ENCODE measurements around the gene POU6F2.

POU6F2 gene

GRCh38 chr7:39238234-39238869, 260.6 kb downstream of the POU6F2 start:
- intact Hi-C loops (cut with DNase I; ENCODE audit: low total_unique reads): no loop called here
- TF ChIP-seq CTCF (IDR thresholded peaks at IDR 0.05): no peak
- Histone ChIP-seq H3K27me3 (no peaks in the 10 kb centered on the region), H3K9me3 (peaks cover 0 to 4% (median 0%) of the 10 kb centered on the region in 3 donors), H3K4me1 (no peaks in the 10 kb centered on the region), H3K36me3 (no peaks in the 10 kb centered on the region), H3K4me3 (no peak overlapping the region), H3K27ac (no peak overlapping the region)
- no peak for DNase-seq

DNA sequence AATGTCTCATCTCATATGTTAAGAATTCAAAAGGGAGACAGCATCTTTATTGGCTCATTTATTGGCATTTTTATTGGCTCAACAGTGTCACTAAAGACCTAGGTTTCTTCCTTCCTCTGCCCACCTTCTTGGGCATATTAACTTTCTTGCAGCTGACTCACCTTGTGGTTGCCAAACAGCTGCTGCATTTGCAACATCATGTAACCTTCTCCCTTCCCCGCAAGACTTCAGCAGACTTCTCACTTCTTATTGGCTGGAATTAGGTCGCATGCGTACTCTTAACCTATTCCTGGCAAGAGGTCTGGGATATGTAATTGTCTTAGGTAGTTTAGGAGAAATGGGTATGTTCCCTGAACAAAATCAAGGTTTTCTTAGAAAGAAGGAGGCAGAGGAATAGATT, 263.2 kb downstream of the POU6F2 start:
- H3K4me3 ChIP-seq: no peak overlapping the region
- H3K27me3 ChIP-seq: no peaks in the 10 kb centered on the region
- no peaks in the 10 kb centered on the region for H3K36me3 ChIP-seq
- H3K4me1 ChIP-seq: no peaks in the 10 kb centered on the region
- intact Hi-C loops (cut with DNase I; ENCODE audit: low total_unique reads): no loop called here
- no peak for DNase-seq
- peaks cover 0 to 4% (median 0%) of the 10 kb centered on the region in 3 donors for H3K9me3 ChIP-seq
- no peak overlapping the region for H3K27ac ChIP-seq
- TF ChIP-seq CTCF (IDR thresholded peaks at IDR 0.05): no peak

DNA sequence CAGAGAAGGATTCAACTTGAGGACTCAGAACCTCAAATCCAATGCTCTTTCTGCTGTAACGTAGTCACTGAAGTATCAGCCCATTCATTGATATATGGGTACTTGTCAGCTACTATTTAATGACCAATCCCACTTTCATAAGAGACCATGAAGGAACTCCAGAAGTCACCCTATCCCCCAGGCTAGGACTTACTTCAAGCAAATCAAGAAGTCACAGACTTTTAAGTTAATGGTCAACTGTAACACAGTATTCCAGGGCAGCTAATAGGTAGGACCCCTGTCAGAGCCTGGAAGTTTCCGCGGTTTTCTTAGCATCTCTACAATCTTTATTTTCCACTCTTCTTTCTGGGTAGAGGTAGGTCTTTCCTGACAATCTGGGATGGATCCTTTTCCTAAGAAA, 269.9 kb downstream of the POU6F2 start:
- no peaks in the 10 kb centered on the region for H3K4me1 ChIP-seq
- H3K4me3 ChIP-seq: no peak overlapping the region
- no peaks in the 10 kb centered on the region for H3K27me3 ChIP-seq
- no peak overlapping the region for H3K27ac ChIP-seq
- no peak for DNase-seq
- intact Hi-C loops (cut with DNase I; ENCODE audit: low total_unique reads): no loop called here
- H3K9me3 ChIP-seq: no peaks in the 10 kb centered on the region
- H3K36me3 ChIP-seq: no peaks in the 10 kb centered on the region
- TF ChIP-seq CTCF (IDR thresholded peaks at IDR 0.05): no peak

DNA sequence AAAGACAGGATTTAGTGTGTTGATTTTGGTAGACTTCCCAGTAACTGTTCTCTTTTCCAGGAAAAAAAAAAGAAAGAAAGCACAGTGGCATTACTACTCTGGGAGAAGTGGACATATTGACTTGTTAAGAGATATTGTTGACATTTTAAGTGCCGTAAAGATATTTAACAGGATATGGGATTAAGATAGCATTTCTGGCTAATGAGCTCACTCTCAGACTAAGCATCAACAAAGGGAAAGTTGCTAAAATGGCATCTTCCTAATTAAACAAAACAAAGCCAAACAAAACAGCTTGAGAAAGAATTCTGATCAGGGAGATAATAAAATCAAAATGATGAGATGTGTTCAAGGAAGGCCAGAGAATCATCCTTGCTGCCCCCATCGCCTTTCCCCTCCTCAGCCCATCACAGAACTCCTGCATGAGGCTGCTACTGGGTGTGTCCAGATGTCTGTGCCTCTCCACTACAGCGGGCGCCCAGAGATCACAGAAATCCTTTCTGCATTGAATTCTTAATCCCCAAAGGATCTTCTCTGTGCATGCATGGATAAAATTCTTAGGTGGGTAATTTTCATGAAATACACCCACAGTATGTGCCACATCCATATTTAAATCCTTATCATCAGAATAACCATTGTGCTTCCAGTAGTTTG, 270.5 kb downstream of the POU6F2 start:
- no peak for TF ChIP-seq CTCF (IDR thresholded peaks at IDR 0.05)
- Histone ChIP-seq H3K4me3 (no peak overlapping the region), H3K36me3 (no peaks in the 10 kb centered on the region), H3K9me3 (no peaks in the 10 kb centered on the region), H3K4me1 (no peaks in the 10 kb centered on the region), H3K27me3 (no peaks in the 10 kb centered on the region), H3K27ac (no peak overlapping the region)
- intact Hi-C loops (cut with DNase I; ENCODE audit: low total_unique reads): no loop called here
- no peak for DNase-seq

DNA sequence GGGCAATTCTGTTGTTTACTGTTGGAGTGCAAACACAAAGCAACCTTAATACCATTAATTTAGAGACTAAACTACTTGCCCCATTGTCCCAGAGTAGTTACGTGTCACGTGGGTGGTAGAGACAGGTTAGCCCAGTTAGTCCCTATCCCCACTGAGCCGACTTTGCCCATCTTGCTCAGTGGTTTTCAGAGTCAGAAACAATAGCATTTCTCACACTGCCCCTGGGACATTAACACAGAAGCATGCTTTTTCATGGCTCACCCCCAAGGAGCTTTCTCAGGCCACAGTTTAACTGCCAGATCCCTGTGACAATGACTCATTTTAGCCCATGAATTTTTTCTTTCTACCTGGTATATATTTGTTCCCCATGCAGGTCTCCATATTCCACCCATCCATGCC, 271.0 kb downstream of the POU6F2 start:
- no peaks in the 10 kb centered on the region for H3K4me1 ChIP-seq
- intact Hi-C loops (cut with DNase I; ENCODE audit: low total_unique reads): no loop called here
- H3K27me3 ChIP-seq: no peaks in the 10 kb centered on the region
- no peak for DNase-seq
- H3K9me3 ChIP-seq: no peaks in the 10 kb centered on the region
- no peak for TF ChIP-seq CTCF (IDR thresholded peaks at IDR 0.05)
- no peak overlapping the region for H3K4me3 ChIP-seq
- no peaks in the 10 kb centered on the region for H3K36me3 ChIP-seq
- no peak overlapping the region for H3K27ac ChIP-seq
